Mucosa of rectum (tissue), 2 donors: ENCODE results near the gene TXNL4B.

Source experiments
- H3K27ac ChIP-seq, 2 donors: one replicate each; pipeline ENCODE4 v1.7.0; 2013; ENCODE audit warnings: inconsistent platforms in 2 of 2, low read depth in 2 of 2, low read length in 2 of 2
- H3K27me3 ChIP-seq, 2 donors: one replicate each; pipeline ENCODE4 v1.7.0; 2013; ENCODE audit warnings: low read length in 2 of 2; ENCODE audit not compliant: control insufficient read depth in 2 of 2, insufficient read depth in 2 of 2
- H3K36me3 ChIP-seq, 2 donors: one replicate each; pipeline ENCODE4 v1.7.0; 2013; ENCODE audit warnings: low read length in 2 of 2; ENCODE audit not compliant: control insufficient read depth in 2 of 2, insufficient read depth in 2 of 2
- H3K4me1 ChIP-seq, 2 donors: one replicate each; pipeline ENCODE4 v1.7.0; 2013; ENCODE audit warnings: low read length in 2 of 2, mild to moderate bottlenecking in 1 of 2; ENCODE audit not compliant: control insufficient read depth in 2 of 2, insufficient read depth in 2 of 2
- H3K4me3 ChIP-seq, 2 donors: one replicate each; pipeline ENCODE4 v1.7.0; 2013; ENCODE audit warnings: low read length in 2 of 2
- H3K9ac ChIP-seq, 2 donors: one replicate each; pipeline ENCODE4 v1.7.0; 2013; ENCODE audit warnings: low read length in 2 of 2, low read depth in 1 of 2, mild to moderate bottlenecking in 1 of 2
- H3K9me3 ChIP-seq, 2 donors: one replicate each; pipeline ENCODE4 v1.7.0; 2013; ENCODE audit warnings: low read length in 2 of 2; ENCODE audit not compliant: control insufficient read depth in 2 of 2
- donor health status: healthy.
- donor health status: Normal muscosa, but diverticular disease.

TXNL4B gene

DNA sequence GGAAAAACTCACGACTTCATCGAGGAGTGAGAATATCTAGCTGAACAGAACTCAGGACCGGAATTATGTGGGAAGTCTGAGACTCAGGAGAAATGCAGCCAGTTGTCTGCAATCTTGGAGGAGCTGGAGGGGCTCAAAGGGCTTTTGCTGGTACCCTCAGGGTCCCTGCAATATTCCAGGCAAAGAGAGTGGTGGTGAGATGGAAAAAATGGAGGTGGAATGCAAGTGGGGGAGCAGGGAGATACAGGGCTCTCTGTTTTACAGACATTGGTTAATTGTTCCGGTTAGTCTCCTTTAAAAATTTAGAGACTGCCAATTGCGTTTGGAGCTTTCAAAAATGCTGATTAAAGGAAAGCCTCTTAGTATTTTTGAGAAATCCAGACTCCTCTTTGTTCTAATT lies 57.3 kb downstream of the TXNL4B start:
- Histone ChIP-seq H3K9me3 (no peaks in the 10 kb centered on the region), H3K36me3 (no peaks in the 10 kb centered on the region), H3K27me3 (no peaks in the 10 kb centered on the region), H3K9ac (no peak overlapping the region), H3K4me3 (no peak overlapping the region), H3K27ac (no peak overlapping the region), H3K4me1 (no peaks in the 10 kb centered on the region)
